H1 (cell line): Measurements from ENCODE around the gene KIN. TPM values are rescaled to one million over a fixed set of nuclear protein-coding genes. Genes with fewer than 3 reads are reported as not detected.

Experiments
- MAFK ChIP-seq: IDR thresholded peaks from 2 replicates; pipeline ENCODE4 v1.6.1; 2012; ENCODE audit warnings: low read depth, mild to moderate bottlenecking, improper control_type of control experiment, low read length
- POU5F1 ChIP-seq: IDR thresholded peaks from 2 replicates; pipeline ENCODE4 v1.6.1; 2011; ENCODE audit warnings: low read depth, mild to moderate bottlenecking, low read length, moderate library complexity
- RAD21 ChIP-seq, 2 experiments: IDR thresholded peaks in 1 of 2; conservative IDR thresholded peaks in 1 of 2; 2 replicates each; pipeline ENCODE4 v1.6.1; 2011; ENCODE audit warnings: low read depth in 2 of 2, low read length in 2 of 2, improper control_type of control experiment in 1 of 2, inconsistent platforms in 1 of 2, mild to moderate bottlenecking in 1 of 2, moderate library complexity in 1 of 2
- SIX5 ChIP-seq: IDR thresholded peaks from 2 replicates; pipeline ENCODE4 v1.6.1; 2011; ENCODE audit warnings: mild to moderate bottlenecking, low read depth, low read length
- SUZ12 ChIP-seq: fragments of 200-600 bp; sonication (generic); IDR thresholded peaks from 2 replicates; pipeline ENCODE4 v1.6.1; 2012; ENCODE audit warnings: mild to moderate bottlenecking, inconsistent platforms, low read length, moderate library complexity, mixed read lengths
- polyA plus RNA-seq, 7 experiments: library from polyadenylated mRNA; depleted of rRNA in 3 of 7; stranded (reverse) in 5 of 7; unstranded in 2 of 7; fragments of >200 nt in 5 of 7; fragments of 200-250 nt in 2 of 7; gene quantifications; 1 replicate in 5 of 7; 2 replicates in 1 of 7; 4 replicates in 1 of 7; pipeline versions ENCODE4 v1.2.1 to v1.2.3, GENCODE V29; 2011 to 2013; ENCODE audit warnings: missing spikeins in 2 of 7, mixed read lengths in 2 of 7
- total RNA-seq: library from RNA; stranded (reverse); fragmentation: NEBNext Ultra II Directional; extraction: Animal tissue kit (Norgen Biotek cat#: 25700); gene quantifications from 2 replicates; pipeline ENCODE4 v1.2.1, GENCODE V29; 2021

KIN gene
- total and polyA plus RNA-seq, 2 of the 8 experiments (the other 6 are each of a cell fraction or from before 2014, with no cell fraction given): 3.7 to 16.5 TPM

DNA sequence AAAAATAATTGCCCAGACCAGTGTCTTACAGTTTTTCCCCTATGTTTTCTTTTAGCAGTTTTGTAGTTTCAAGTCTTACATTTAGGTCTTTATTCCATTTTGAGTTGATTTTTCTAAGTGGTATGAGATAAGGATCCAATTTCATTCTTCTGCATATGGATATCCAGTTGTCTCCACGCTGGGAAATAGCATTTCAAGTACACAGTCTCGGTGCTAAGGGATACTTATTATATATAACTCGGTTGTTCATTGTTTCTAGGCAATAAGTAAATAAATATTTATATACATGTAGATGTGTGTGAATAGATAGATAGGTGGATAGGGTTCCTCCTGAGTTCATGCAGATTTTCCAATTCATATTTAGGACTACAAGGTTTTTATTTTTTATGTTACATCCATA is 46.5 kb upstream of the KIN start (continued):
- TF ChIP-seq RAD21 (IDR thresholded peaks at IDR 0.05 in 1 of 2, conservative IDR thresholded peaks at IDR 0.05 in 1 of 2; ENCODE audit: low read depth in 2 of 2, low read length in 2 of 2) (no peak), POU5F1 (no peak), SIX5 (no peak), SUZ12 (no peak), MAFK (no peak)
